HG03045 (cell line): Measurements from ENCODE around the gene AP1AR.

Experiments used
- ATAC-seq: cut with Tn5 transposase; IDR thresholded peaks from one replicate; pipeline ENCODE4 v1.9.1; 2021; ENCODE audit warnings: mild to moderate bottlenecking, moderate library complexity; ENCODE audit not compliant: unreplicated experiment

Gene AP1AR

GRCh38 chr4:112222219-112222955 is 9.2 kb upstream of the AP1AR start:
- no peak for ATAC-seq

DNA sequence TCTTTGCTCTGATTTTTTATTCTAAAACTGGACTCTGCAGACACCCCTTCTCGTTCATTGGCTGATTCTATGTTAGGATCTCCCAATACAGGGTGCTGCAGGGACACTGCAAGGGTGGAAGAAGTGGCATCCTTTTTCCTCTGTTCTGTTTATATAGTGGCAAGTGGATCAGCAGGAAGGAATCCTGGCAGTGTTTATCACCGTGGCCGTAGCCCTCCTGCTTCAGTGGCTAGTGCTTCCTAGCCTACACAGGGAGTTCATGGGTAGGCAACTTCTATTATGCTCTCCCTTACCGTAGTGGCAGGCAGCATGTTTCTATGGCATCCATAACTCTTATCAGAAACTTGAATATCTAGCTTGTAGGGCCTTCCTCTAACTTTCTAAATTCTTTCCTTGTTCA is 6.4 kb upstream of the AP1AR start:
- no peak for ATAC-seq

DNA sequence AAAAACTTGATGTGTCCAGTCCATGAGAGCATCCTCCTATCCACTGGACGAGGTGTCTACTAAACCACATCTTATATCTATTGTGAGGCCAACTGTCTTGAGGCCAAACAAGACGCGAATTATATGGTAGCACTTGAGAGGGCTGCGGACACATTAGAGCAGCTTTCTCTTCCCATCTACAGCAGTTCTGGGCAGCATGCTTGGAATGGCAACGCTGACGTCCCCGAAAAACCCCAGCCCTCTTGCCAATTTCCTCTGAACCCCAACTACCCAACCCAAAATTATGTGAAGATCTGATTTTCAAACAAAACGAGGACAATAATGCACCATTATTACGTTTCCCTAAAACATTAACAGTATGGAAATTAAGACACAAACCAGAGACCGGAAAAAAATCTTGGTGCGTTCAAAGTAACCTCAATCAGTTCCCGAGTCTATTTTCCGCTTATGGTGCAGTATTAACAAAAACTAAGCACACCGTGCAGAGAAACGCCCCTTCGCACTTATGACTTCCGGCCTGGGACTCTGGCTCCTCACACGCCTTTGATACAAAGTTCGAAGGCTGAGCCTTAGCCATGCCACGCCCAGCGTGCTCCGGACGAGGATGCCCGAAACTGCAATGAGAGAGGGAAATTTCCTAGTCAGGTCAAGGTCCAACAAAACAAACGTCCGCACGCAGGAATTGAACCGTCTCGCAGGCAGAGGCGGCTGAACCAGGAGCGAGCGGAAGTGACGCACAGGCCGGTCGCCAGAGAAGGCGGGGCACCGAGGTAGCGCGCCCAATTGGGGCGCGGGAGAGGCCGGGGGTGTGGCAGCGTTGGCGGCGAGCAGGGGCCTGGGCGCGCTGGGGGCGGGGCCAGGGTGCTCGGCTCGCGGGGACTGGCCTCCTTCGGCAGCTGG is 458 bp upstream of the AP1AR start:
- peak; percentile 90 for ATAC-seq

- ATAC-seq = no peak
Measured at GRCh38 chr4:112234952-112235609, 3.5 kb downstream of the AP1AR start.

- no peak for ATAC-seq
Measured at GRCh38 chr4:112236040-112236439, 4.5 kb downstream of the AP1AR start.

- no peak for ATAC-seq
Measured at GRCh38 chr4:112238833-112239232, 7.2 kb downstream of the AP1AR start.

- ATAC-seq = no peak
Measured at GRCh38 chr4:112245383-112245782, 13.8 kb downstream of the AP1AR start.

GRCh38 chr4:112247021-112247420 is 15.4 kb downstream of the AP1AR start:
- ATAC-seq = no peak

DNA sequence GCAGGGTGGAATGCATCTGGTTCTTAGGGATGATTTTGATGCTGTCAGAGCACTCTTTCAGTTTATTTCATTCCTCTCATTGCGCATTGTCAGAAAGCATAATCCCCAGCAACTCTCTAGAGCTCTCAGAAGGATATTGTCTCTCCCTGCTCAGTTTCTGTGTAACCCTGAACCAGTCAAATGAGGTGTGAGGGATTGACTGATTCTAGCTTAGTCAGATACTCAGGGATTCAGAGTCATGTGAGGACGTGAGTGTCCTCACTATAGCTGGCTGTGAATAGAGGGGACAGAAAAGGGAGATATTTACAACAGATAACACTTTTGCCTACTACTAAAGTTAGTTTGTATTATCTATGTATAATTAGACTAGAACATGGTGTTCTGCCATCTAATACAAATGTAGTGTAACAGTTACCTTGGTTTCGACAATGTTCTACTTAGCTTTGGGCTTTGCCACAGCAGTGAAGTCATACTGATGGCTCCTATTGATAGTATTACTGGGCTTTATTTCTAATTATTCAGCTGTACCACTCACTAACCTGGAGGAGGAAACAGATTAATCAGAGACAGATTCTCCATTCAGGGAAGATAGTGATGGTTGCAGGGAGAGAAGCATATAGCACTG is 19.5 kb downstream of the AP1AR start:
- no peak for ATAC-seq

- no peak for ATAC-seq
Measured at GRCh38 chr4:112252234-112252633, 20.6 kb downstream of the AP1AR start.

- peak; percentile 55 for ATAC-seq
Measured at GRCh38 chr4:112253382-112254000, 21.9 kb downstream of the AP1AR start.

GRCh38 chr4:112257098-112257497 is 25.5 kb downstream of the AP1AR start:
- ATAC-seq = no peak

GRCh38 chr4:112266823-112267222 is 35.2 kb downstream of the AP1AR start:
- no peak for ATAC-seq

- no peak for ATAC-seq
Measured at GRCh38 chr4:112270051-112270450, 38.5 kb downstream of the AP1AR start.

- ATAC-seq = no peak
Measured at GRCh38 chr4:112270640-112271421, 39.2 kb downstream of the AP1AR start.

- ATAC-seq = no peak
Measured at GRCh38 chr4:112272292-112272691, 40.7 kb downstream of the AP1AR start.

- ATAC-seq = no peak
Measured at GRCh38 chr4:112274959-112275358, 43.4 kb downstream of the AP1AR start.

GRCh38 chr4:112276113-112276512 is 44.5 kb downstream of the AP1AR start:
- no peak for ATAC-seq

DNA sequence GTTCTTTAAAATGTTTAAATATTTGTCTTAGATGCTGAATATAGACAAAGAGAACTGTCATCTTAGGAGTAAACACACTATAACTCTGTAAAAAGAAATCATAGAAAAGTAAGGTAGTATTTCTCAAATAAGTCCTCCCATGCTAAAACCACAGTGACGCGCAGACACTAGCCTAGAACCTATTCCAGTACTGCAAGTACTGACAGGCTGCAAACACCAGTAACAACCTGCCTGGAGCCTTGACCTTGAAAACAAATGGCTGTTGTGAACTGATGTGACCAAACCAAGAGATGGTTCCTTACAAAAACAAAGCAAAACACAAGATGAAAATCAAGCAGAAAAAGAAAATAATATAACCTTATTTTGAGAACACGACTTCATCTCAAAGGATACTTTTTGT is 45.6 kb downstream of the AP1AR start:
- ATAC-seq = no peak
